Neuronal stem cell (in vitro differentiated cells): ENCODE data around the gene CDH13.

ENCODE experiments used
- DNase-seq: peaks from one replicate; pipeline ENCODE4 v3.0.0-alpha.2; 2013; ENCODE audit warnings: low spot score
- H2AFZ ChIP-seq: one replicate; pipeline ENCODE4 v1.6.1; 2013; ENCODE audit warnings: mild to moderate bottlenecking, low read length, inconsistent platforms
- H2AK5ac ChIP-seq: 2 replicates; pipeline ENCODE4 v1.6.1; 2013; ENCODE audit warnings: low read depth, mild to moderate bottlenecking, inconsistent platforms, low read length, moderate library complexity, mixed read lengths
- H2BK120ac ChIP-seq: 2 replicates; pipeline ENCODE4 v1.6.1; 2013; ENCODE audit warnings: low read depth, mild to moderate bottlenecking, inconsistent platforms, low read length, moderate library complexity, mixed read lengths
- H2BK12ac ChIP-seq: one replicate; pipeline ENCODE4 v1.6.1; 2013; ENCODE audit warnings: low read length, inconsistent platforms
- H2BK15ac ChIP-seq: 2 replicates; pipeline ENCODE4 v1.6.1; 2013; ENCODE audit warnings: mild to moderate bottlenecking, low read length, inconsistent platforms, mixed read lengths
- H2BK5ac ChIP-seq: one replicate; pipeline ENCODE4 v1.6.1; 2013; ENCODE audit warnings: inconsistent platforms, mild to moderate bottlenecking, low read length, moderate library complexity
- H3K14ac ChIP-seq: one replicate; pipeline ENCODE4 v1.6.1; 2013; ENCODE audit warnings: low read length, inconsistent platforms
- H3K18ac ChIP-seq: 2 replicates; pipeline ENCODE4 v1.6.1; 2013; ENCODE audit warnings: low read length, inconsistent platforms
- H3K23ac ChIP-seq: 2 replicates; pipeline ENCODE4 v1.6.1; 2013; ENCODE audit warnings: low read depth, mild to moderate bottlenecking, mixed read lengths, low read length, inconsistent platforms; ENCODE audit not compliant: poor library complexity
- H3K27ac ChIP-seq: replicated peaks from 3 replicates; pipeline ENCODE4 v1.5.1; 2013; ENCODE audit warnings: low read length, inconsistent platforms
- H3K27me3 ChIP-seq, 3 experiments: 2 replicates each; pipeline ENCODE4 v1.6.1; 2013; ENCODE audit warnings: low read length in 3 of 3, mild to moderate bottlenecking in 2 of 3, inconsistent platforms in 1 of 3, low read depth in 1 of 3, mixed read lengths in 1 of 3, moderate library complexity in 1 of 3; ENCODE audit not compliant: control insufficient read depth in 3 of 3, insufficient read depth in 3 of 3
- H3K36me3 ChIP-seq, 2 donors: replicated peaks in 1 of 2; 2 replicates each; pipeline ENCODE4 v1.6.1; 2013; ENCODE audit warnings: low read length in 2 of 2; ENCODE audit not compliant: control insufficient read depth in 2 of 2, insufficient read depth in 2 of 2
- H3K4ac ChIP-seq: 2 replicates; pipeline ENCODE4 v1.6.1; 2013; ENCODE audit warnings: inconsistent platforms, mild to moderate bottlenecking, low read length, moderate library complexity
- H3K4me1 ChIP-seq, 2 donors: 1 replicate in 1 of 2; 2 replicates in 1 of 2; pipeline ENCODE4 v1.6.1; 2013; ENCODE audit warnings: low read length in 2 of 2, low read depth in 1 of 2; ENCODE audit not compliant: control insufficient read depth in 2 of 2, insufficient read depth in 1 of 2
- H3K4me2 ChIP-seq: one replicate; pipeline ENCODE4 v1.6.1; 2013; ENCODE audit warnings: mild to moderate bottlenecking, low read length, inconsistent platforms; ENCODE audit not compliant: insufficient read depth, poor library complexity, severe bottlenecking
- H3K4me3 ChIP-seq, 2 donors: 2 replicates each; pipeline ENCODE4 v1.5.1; 2013; ENCODE audit warnings: low read length in 2 of 2, mild to moderate bottlenecking in 2 of 2, inconsistent platforms in 1 of 2, moderate library complexity in 1 of 2
- H3K79me1 ChIP-seq: one replicate; pipeline ENCODE4 v1.6.1; 2013; ENCODE audit warnings: low read depth, mild to moderate bottlenecking, inconsistent platforms, low read length, moderate library complexity
- H3K9ac ChIP-seq: one replicate; pipeline ENCODE4 v1.6.1; 2013; ENCODE audit warnings: mild to moderate bottlenecking, low read depth, low read length, inconsistent platforms; ENCODE audit not compliant: poor library complexity
- H3K9me3 ChIP-seq, 2 donors: replicated peaks in 1 of 2; 2 replicates each; pipeline versions ENCODE3 to v1.6.1; 2013; ENCODE audit warnings: low read length in 2 of 2, mild to moderate bottlenecking in 2 of 2, inconsistent platforms in 1 of 2, low read depth in 1 of 2, mixed read lengths in 1 of 2, moderate library complexity in 1 of 2; ENCODE audit not compliant: control insufficient read depth in 2 of 2, insufficient read depth in 1 of 2
- H4K8ac ChIP-seq: one replicate; pipeline ENCODE4 v1.6.1; 2013; ENCODE audit warnings: low read depth, mild to moderate bottlenecking, inconsistent platforms, low read length, moderate library complexity
- H4K91ac ChIP-seq: one replicate; pipeline ENCODE4 v1.6.1; 2013; ENCODE audit warnings: low read length, low read depth, mild to moderate bottlenecking, inconsistent platforms; ENCODE audit not compliant: poor library complexity
- WGBS, 2 donors: extraction: QIAGEN DNeasy Blood & Tissue Kit; methylation state at CpG; one replicate each; pipeline ENCODE4 v1.1.7; 2013; ENCODE audit warnings: missing lambda C conversion rate in 2 of 2, mixed read lengths in 1 of 2; ENCODE audit not compliant: insufficient read length in 2 of 2, insufficient replicate concordance in 1 of 2; ENCODE audit errors: extremely low coverage in 2 of 2; 5-methylcytosine and 5-hydroxymethylcytosine counted together

CDH13 gene

GRCh38 chr16:83475108-83475507 is 848.3 kb downstream of the CDH13 start:
- Histone ChIP-seq H2BK12ac (no peak overlapping the region), H3K4me2 (no peak overlapping the region), H2BK15ac (no peak overlapping the region), H2AK5ac (no peak overlapping the region), H3K36me3 (no peaks in the 10 kb centered on the region), H2AFZ (no peak overlapping the region), H2BK120ac (no peak overlapping the region), H2BK5ac (no peak overlapping the region), H3K23ac (no peak overlapping the region), H4K91ac (no peak overlapping the region), H3K4me1 (no peaks in the 10 kb centered on the region), H3K79me1 (no peaks in the 10 kb centered on the region), H3K4ac (no peak overlapping the region), H3K9me3 (no peaks in the 10 kb centered on the region), H3K4me3 (no peak overlapping the region), H3K27me3 (peaks cover 0 to 2% (median 0%) of the 10 kb centered on the region in 3 experiments), H3K14ac (no peak overlapping the region), H3K9ac (peak overlapping the region; percentile 46), H3K27ac (no peak overlapping the region), H3K18ac (no peak overlapping the region), H4K8ac (no peak overlapping the region)
- DNase-seq: no peak
- WGBS, 2 donors: no CpG with 5 or more reads among the region's 5 CpGs

GRCh38 chr16:83481589-83481988 is 854.8 kb downstream of the CDH13 start:
- Histone ChIP-seq H2AFZ (no peak overlapping the region), H3K18ac (no peak overlapping the region), H2AK5ac (no peak overlapping the region), H2BK12ac (no peak overlapping the region), H2BK120ac (no peak overlapping the region), H4K8ac (no peak overlapping the region), H3K79me1 (no peaks in the 10 kb centered on the region), H3K9ac (no peak overlapping the region), H4K91ac (no peak overlapping the region), H3K27me3 (no peaks in the 10 kb centered on the region), H3K14ac (no peak overlapping the region), H3K23ac (no peak overlapping the region), H3K4me2 (no peak overlapping the region), H2BK15ac (no peak overlapping the region), H3K9me3 (no peaks in the 10 kb centered on the region), H3K4ac (no peak overlapping the region), H3K27ac (no peak overlapping the region), H3K4me3 (no peak overlapping the region), H3K4me1 (no peaks in the 10 kb centered on the region), H2BK5ac (no peak overlapping the region), H3K36me3 (no peaks in the 10 kb centered on the region)
- WGBS, 2 donors: no CpG with 5 or more reads among the region's 7 CpGs
- no peak for DNase-seq

GRCh38 chr16:83482545-83483162 is 855.9 kb downstream of the CDH13 start:
- Histone ChIP-seq H3K79me1 (no peaks in the 10 kb centered on the region), H3K36me3 (no peaks in the 10 kb centered on the region), H4K91ac (no peak overlapping the region), H2BK12ac (no peak overlapping the region), H3K9ac (no peak overlapping the region), H2AFZ (no peak overlapping the region), H2BK15ac (no peak overlapping the region), H3K27me3 (no peaks in the 10 kb centered on the region), H3K4me2 (no peak overlapping the region), H3K9me3 (no peaks in the 10 kb centered on the region), H3K27ac (no peak overlapping the region), H2AK5ac (no peak overlapping the region), H3K18ac (no peak overlapping the region), H2BK5ac (no peak overlapping the region), H2BK120ac (no peak overlapping the region), H3K4me3 (no peak overlapping the region), H3K23ac (no peak overlapping the region), H4K8ac (no peak overlapping the region), H3K4me1 (no peaks in the 10 kb centered on the region), H3K4ac (no peak overlapping the region), H3K14ac (no peak overlapping the region)
- DNase-seq: no peak
- no CpG with 5 or more reads among the region's 9 CpGs for WGBS, 2 donors

GRCh38 chr16:83490073-83490472 is 863.3 kb downstream of the CDH13 start:
- DNase-seq: no peak
- Histone ChIP-seq H3K18ac (no peak overlapping the region), H3K9ac (no peak overlapping the region), H3K27me3 (no peaks in the 10 kb centered on the region), H3K4me1 (no peaks in the 10 kb centered on the region), H2BK12ac (no peak overlapping the region), H3K23ac (no peak overlapping the region), H4K8ac (no peak overlapping the region), H3K27ac (no peak overlapping the region), H2BK5ac (no peak overlapping the region), H3K79me1 (no peaks in the 10 kb centered on the region), H3K4ac (no peak overlapping the region), H2BK15ac (no peak overlapping the region), H2BK120ac (no peak overlapping the region), H3K4me3 (no peak overlapping the region), H3K9me3 (no peaks in the 10 kb centered on the region), H3K14ac (no peak overlapping the region), H4K91ac (no peak overlapping the region), H2AFZ (no peak overlapping the region), H3K4me2 (no peak overlapping the region), H3K36me3 (no peaks in the 10 kb centered on the region), H2AK5ac (no peak overlapping the region)
- no CpG with 5 or more reads among the region's 2 CpGs for WGBS, 2 donors
